Osteocyte (in vitro differentiated cells): ENCODE results near the gene CLEC4M. TPM values are rescaled to one million over a fixed set of nuclear protein-coding genes. Genes with fewer than 3 reads are reported as not detected.
"Not testable (repeated sequence)": the region's sequence is repeated elsewhere in the genome, so short reads cannot be mapped to it uniquely, and the experiment has no call there.

Experiments used
- DNase-seq: peaks from one replicate; pipeline ENCODE4 v3.0.0; 2021; ENCODE audit warnings: mixed read lengths; ENCODE audit not compliant: unreplicated experiment; ENCODE audit errors: extremely low spot score
- H3K27ac Mint-ChIP-seq: one replicate; pipeline ENCODE4 v1.8.0; 2021; ENCODE audit warnings: mild to moderate bottlenecking, mixed read lengths; ENCODE audit not compliant: unreplicated experiment
- H3K27me3 Mint-ChIP-seq: one replicate; pipeline ENCODE4 v1.8.0; 2021; ENCODE audit warnings: mixed read lengths; ENCODE audit not compliant: unreplicated experiment
- H3K36me3 Mint-ChIP-seq: one replicate; pipeline ENCODE4 v1.8.0; 2021; ENCODE audit warnings: mixed read lengths; ENCODE audit not compliant: unreplicated experiment
- H3K4me1 Mint-ChIP-seq: one replicate; pipeline ENCODE4 v1.8.0; 2021; ENCODE audit warnings: mixed read lengths; ENCODE audit not compliant: unreplicated experiment
- H3K4me3 Mint-ChIP-seq: one replicate; pipeline ENCODE4 v1.8.0; 2021; ENCODE audit warnings: mild to moderate bottlenecking, moderate library complexity, mixed read lengths; ENCODE audit not compliant: unreplicated experiment
- H3K9me3 Mint-ChIP-seq: one replicate; pipeline ENCODE4 v1.8.0; 2021; ENCODE audit warnings: mixed read lengths; ENCODE audit not compliant: unreplicated experiment
- CTCF ChIP-seq: fragments of 200-600 bp; sonication (generic); IDR thresholded peaks from 2 replicates; pipeline ENCODE4 v1.5.0; 2021; ENCODE audit warnings: antibody characterized with exemption, mild to moderate bottlenecking, moderate library complexity
- total RNA-seq: library from RNA; stranded (reverse); gene quantifications from 2 replicates; pipeline ENCODE4 v1.2.1, GENCODE V29; 2021

CLEC4M gene
- total RNA-seq, 1 donor from 2014 or later = not detected

DNA sequence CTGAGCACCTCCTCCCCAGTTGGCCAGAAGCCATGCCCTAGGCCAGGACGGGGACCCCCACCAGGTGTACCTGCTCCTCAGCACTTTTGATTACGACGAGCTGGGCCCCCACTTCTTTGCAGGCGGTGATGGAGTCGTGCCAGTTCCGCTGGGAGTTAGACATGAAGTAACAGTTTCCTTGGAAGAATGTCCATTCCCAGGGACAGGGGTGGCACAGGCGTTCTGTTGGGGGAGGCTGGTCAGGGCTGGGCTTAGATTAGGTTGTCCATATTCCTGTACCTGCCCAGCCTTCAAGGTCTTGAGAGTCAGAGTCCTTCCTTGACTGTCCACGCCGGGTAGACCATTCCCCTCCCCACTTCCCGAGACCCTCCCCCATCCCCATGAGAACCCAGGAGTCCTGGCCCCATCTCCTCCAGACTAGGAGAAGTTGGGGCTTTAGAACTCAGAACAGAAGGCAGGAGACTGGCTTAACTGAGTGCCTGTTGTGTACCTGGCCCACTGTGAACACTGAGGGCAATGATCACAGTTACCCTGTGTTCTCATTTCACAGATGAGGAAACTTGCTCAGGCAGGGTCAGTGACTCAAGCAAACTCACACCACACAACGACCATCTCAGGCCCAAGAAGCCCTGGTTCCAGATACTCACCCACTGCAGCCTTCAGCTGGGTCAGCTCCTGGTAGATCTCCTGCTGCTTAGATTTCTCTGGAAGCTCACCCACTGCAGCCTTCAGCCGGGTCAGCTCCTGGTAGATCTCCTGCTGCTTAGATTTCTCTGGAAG lies 18.0 kb upstream of the CLEC4M start:
- no peak overlapping the region for H3K4me3 Mint-ChIP-seq
- no peak for DNase-seq
- no peak for TF ChIP-seq CTCF
- H3K36me3 Mint-ChIP-seq = no peaks in the 10 kb centered on the region
- no peak overlapping the region for H3K27ac Mint-ChIP-seq
- peaks cover 18% of the 10 kb centered on the region for H3K27me3 Mint-ChIP-seq
- H3K9me3 Mint-ChIP-seq = no peaks in the 10 kb centered on the region
- H3K4me1 Mint-ChIP-seq = no peaks in the 10 kb centered on the region

- DNase-seq, H3K9me3 Mint-ChIP-seq, H3K4me1 Mint-ChIP-seq, H3K4me3 Mint-ChIP-seq, H3K27ac Mint-ChIP-seq, H3K36me3 Mint-ChIP-seq: not testable (repeated sequence)
- peaks cover 13% of the 10 kb centered on the region for H3K27me3 Mint-ChIP-seq
These were observed 16.7 kb upstream of the CLEC4M start for GRCh38 chr19:7746306-7746705.

DNA sequence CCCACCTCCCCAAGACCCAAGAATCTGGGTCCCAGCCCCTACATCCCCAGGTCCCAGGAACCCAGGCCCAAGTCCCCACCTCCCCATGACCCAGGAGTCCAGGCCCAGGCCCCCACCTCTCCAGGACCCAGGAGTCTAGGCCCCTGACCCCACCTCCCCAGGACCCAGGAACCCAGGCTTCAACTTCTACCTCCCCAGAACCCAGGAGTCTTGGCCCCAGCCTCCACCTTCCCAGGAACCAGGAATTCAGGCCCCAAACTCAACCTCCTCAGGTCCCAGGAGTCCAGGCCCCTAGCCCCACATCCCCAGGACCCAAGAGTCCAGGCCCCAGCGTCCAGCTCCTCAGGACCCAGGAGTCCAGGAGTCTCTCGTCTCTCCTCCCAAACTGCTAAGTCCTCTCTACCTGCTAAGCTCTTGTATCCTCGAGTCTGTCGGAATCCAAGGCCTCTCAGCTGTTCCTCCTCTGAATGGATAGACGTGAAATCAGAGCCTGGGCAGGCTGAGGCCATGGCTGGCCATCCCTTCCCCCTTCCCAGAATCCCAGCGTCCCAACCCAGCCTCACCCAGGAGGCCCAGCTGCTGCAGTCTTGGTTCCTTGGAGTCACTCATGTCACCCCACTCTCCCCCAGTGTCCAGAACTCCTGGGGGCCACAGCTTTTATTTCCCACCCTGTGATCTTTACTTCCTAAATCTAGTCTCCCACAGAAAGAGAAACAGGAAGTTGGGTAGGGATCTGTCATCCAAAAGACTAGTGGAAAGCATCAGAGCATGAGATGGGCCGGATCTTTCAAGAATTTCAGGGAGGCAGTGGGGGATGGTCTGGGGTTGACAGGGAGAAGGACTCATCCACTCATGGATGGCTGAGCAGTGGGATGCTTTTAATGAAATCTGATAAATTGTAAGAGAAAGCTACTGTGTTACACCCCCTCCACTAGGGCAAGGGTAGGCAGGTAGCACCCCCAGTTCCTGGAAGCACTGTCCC lies 15.8 kb upstream of the CLEC4M start, which contains the start of gene CD209:
Gene CD209 (minus strand): TSS at position 632 of the 982 bp plus-strand sequence. CDS start 23 bp downstream, at position 609.
- H3K4me3 Mint-ChIP-seq = no peak within 1 kb of the TSS
- no peaks in the 10 kb centered on the region for H3K9me3 Mint-ChIP-seq
- no peak within 1 kb of the TSS for H3K27ac Mint-ChIP-seq
- H3K4me1 Mint-ChIP-seq = no peaks in the 10 kb centered on the region
- no peak for TF ChIP-seq CTCF
- no peak for DNase-seq
- H3K36me3 Mint-ChIP-seq = no peaks in the 10 kb centered on the region
- peaks cover 10% of the 10 kb centered on the region for H3K27me3 Mint-ChIP-seq

GRCh38 chr19:7748171-7748570 lies 14.9 kb upstream of the CLEC4M start:
- TF ChIP-seq CTCF = no peak
- DNase-seq = no peak
- Mint-ChIP-seq H3K27ac (no peak overlapping the region), H3K4me1 (no peaks in the 10 kb centered on the region), H3K36me3 (no peaks in the 10 kb centered on the region), H3K4me3 (no peak overlapping the region), H3K9me3 (no peaks in the 10 kb centered on the region), H3K27me3 (peaks cover 8% of the 10 kb centered on the region)

- Mint-ChIP-seq H3K9me3 (no peaks in the 10 kb centered on the region), H3K4me1 (no peaks in the 10 kb centered on the region), H3K4me3 (no peak overlapping the region), H3K36me3 (no peaks in the 10 kb centered on the region), H3K27me3 (peaks cover 8% of the 10 kb centered on the region), H3K27ac (no peak overlapping the region)
- DNase-seq = no peak
- TF ChIP-seq CTCF = no peak
These were observed 14.3 kb upstream of the CLEC4M start for GRCh38 chr19:7748756-7749155.
